HG02642 (cell line): Measurements from ENCODE around the gene OR4N2.
"Not testable (repeated sequence)": the region's sequence is repeated elsewhere in the genome, so short reads cannot be mapped to it uniquely, and the experiment has no call there.

Source experiments
- ATAC-seq: cut with Tn5 transposase; IDR thresholded peaks from one replicate; pipeline ENCODE4 v1.9.1; 2021; ENCODE audit warnings: mild to moderate bottlenecking; ENCODE audit not compliant: unreplicated experiment, poor library complexity

Gene OR4N2

DNA sequence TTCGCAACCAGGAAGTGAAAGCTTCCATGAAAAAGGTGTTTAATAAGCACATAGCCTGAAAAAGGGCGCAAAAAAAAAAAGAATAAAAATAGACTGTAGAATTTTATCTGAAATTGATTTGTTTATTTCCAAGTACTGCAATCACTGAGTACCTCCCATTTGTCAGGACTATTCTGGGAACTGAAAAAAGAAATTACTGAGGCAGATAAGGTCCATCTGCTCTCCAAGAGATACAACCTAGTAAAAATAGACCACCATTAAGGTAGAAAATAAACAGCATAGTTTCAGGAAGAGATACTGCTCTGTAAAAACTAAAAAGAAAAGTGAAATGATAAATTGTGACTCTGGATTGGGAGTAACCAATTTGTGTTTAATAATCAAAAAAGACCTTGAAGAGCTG is 24.7 kb downstream of the OR4N2 start:
- ATAC-seq: no peak

DNA sequence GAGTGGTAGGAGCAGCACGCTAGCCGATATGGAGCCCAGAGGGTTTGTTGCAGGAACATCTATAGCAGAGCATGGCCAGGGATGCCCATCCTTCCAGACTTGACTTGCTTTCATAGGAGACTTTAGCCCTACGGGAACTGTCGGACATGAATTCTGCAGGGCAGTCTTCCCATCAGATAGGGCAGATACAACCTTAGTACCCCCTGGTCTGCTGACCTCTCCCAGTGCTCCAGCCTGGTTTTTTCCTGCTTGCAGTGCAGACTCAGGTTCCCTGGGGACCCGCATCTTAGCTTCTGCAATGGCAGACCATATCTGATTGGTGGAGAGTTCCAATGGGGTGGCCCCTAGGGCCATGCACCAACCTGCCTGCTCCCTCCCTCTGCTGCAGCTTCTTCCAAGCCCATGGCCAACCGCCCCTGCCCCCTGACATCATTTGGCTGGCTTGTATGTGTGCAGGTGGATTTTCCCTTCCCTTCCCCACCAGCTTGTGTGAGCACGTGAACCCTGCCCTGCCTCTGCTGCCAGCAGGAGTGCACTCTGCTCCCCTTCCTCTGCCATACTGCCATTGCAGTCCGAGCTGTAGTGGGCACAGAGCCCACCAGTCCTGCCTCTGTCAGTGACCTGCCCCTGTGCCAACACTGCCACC is 30.8 kb downstream of the OR4N2 start:
- ATAC-seq: not testable (repeated sequence)

- ATAC-seq: no peak
Observed at GRCh38 chr14:19838433-19838832, 34.9 kb downstream of the OR4N2 start.

DNA sequence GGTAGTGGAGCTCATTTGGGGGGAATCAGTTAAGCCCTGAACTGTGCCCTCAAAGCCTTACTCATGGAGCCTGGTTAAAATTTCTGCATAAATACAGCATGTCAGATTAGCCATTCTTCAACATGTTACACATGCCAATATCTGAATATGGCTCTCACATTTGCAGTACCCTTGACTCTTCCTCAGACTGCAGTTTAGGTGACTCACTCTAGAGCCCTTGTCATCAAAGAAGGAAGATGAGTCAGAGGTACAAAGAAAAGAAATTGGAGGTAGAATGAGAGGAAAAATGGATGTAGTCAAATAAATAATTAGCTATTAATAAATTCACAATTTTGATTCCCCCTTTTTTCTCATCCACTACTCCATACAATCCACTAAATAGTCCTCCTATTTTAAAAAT is 47.8 kb downstream of the OR4N2 start:
- ATAC-seq: no peak

- ATAC-seq: not testable (repeated sequence)
Observed at GRCh38 chr14:19866061-19866669, 62.6 kb downstream of the OR4N2 start.

- no peak for ATAC-seq
Observed at GRCh38 chr14:19873178-19873577, 69.6 kb downstream of the OR4N2 start.

GRCh38 chr14:19874842-19875241 is 71.3 kb downstream of the OR4N2 start, which contains the start of gene OR4K2:
OR4K2 (plus strand) TSS chr14:19875142; CDS start chr14:19876268, 1,126 bp downstream.
- ATAC-seq: no peak

GRCh38 chr14:19878029-19878642 is 74.6 kb downstream of the OR4N2 start:
- no peak for ATAC-seq
